ENCODE measurements around the gene VASH2. TPM values are rescaled to one million over a fixed set of nuclear protein-coding genes. Genes with fewer than 3 reads are reported as not detected.

The VASH2 gene
- total and polyA plus RNA-seq, 2 donors (not counting 1 experiment from before 2014, with no cell fraction given), result 0.06 TPM; not detected in 1

DNA sequence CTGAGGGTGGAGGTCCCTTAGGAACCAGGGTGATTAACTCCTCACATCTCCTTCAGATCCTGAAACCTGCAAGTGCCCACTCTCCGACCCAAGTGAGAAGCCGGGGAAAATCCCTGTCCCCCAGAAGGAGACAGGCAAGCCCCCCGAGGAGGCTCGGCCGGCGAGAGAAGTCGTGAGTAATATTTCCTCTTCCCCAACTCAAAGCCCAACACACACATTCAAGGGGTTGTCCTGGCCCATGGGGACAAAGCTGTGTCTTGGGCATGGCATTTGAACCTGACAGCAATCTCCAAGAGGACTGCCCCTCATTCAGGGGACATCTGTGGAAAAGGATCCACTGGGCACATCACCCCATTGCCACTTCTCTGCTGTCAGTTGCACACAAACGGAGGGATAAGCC, 23.6 kb downstream of the VASH2 start:
- H3K9me3 Mint-ChIP-seq (ENCODE audit: insufficient read depth), result no peaks in the 10 kb centered on the region
- TF ChIP-seq, protein P1, sequence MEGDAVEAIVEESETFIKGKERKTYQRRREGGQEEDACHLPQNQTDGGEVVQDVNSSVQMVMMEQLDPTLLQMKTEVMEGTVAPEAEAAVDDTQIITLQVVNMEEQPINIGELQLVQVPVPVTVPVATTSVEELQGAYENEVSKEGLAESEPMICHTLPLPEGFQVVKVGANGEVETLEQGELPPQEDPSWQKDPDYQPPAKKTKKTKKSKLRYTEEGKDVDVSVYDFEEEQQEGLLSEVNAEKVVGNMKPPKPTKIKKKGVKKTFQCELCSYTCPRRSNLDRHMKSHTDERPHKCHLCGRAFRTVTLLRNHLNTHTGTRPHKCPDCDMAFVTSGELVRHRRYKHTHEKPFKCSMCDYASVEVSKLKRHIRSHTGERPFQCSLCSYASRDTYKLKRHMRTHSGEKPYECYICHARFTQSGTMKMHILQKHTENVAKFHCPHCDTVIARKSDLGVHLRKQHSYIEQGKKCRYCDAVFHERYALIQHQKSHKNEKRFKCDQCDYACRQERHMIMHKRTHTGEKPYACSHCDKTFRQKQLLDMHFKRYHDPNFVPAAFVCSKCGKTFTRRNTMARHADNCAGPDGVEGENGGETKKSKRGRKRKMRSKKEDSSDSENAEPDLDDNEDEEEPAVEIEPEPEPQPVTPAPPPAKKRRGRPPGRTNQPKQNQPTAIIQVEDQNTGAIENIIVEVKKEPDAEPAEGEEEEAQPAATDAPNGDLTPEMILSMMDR (IDR thresholded peaks at IDR 0.05), result no peak
- no peak for TF ChIP-seq EZH2 (IDR thresholded peaks at IDR 0.05; ENCODE audit: borderline replicate concordance, insufficient read depth, low read depth, low read length, poor library complexity, severe bottlenecking)
- WGBS (ENCODE audit: insufficient coverage), result 91% methylated on average over 6 of the region's 8 CpGs
- Histone ChIP-seq H3K36me3 (replicated peaks in 1 of 2; ENCODE audit: control extremely low read depth in 1 of 2, control insufficient read depth in 1 of 2, extremely low read depth in 1 of 2, insufficient read depth in 2 of 2, low read length in 1 of 2) (no peaks in the 10 kb centered on the region), H3K4me3 (ENCODE audit: control extremely low read depth in 1 of 5, extremely low read depth in 1 of 5, insufficient read depth in 1 of 5, low read depth in 2 of 5, low read length in 4 of 5) (no peak overlapping the region), H3K4me1 (ENCODE audit: control insufficient read depth in 2 of 2, insufficient read depth in 2 of 2, low read length in 2 of 2) (no peaks in the 10 kb centered on the region), H2AFZ (ENCODE audit: insufficient read depth, low read depth, low read length, poor library complexity, severe bottlenecking) (no peak overlapping the region), H3K27me3 (replicated peaks in 1 of 4; ENCODE audit: control extremely low read depth in 1 of 4, control insufficient read depth in 3 of 4, insufficient read depth in 4 of 4, low read length in 3 of 4) (no peaks in the 10 kb centered on the region), H4K20me1 (ENCODE audit: control insufficient read depth, insufficient read depth, low read length, poor library complexity, severe bottlenecking) (no peaks in the 10 kb centered on the region), H3K27ac (ENCODE audit: low read length in 2 of 2) (no peak overlapping the region), H3K4me2 (replicated peaks; ENCODE audit: low read depth, low read length, poor library complexity, severe bottlenecking) (no peak overlapping the region), H3K79me2 (ENCODE audit: control insufficient read depth, insufficient read depth, low read length) (no peaks in the 10 kb centered on the region), H3K9me3 (ENCODE audit: control extremely low read depth in 1 of 3, control insufficient read depth in 2 of 3, insufficient read depth in 1 of 3, low read length in 2 of 3) (no peaks in the 10 kb centered on the region), H3K9ac (ENCODE audit: low read length) (no peak overlapping the region)
- intact Hi-C loops (cut with micrococcal nuclease), result no loop called here
- no peak overlapping the region for H3K27ac Mint-ChIP-seq
- no peak overlapping the region for H3K4me3 Mint-ChIP-seq
- DNase-seq (no peak), ATAC-seq (ENCODE audit: low read depth) (no peak)
- ChIA-PET CTCF (no interaction called here), POLR2A (no interaction called here)
- H3K4me1 Mint-ChIP-seq, result peaks cover 1% of the 10 kb centered on the region
- H3K27me3 Mint-ChIP-seq, result no peaks in the 10 kb centered on the region

GRCh38 chr1:212974711-212975110, 24.4 kb downstream of the VASH2 start:
- Histone ChIP-seq H3K9ac (ENCODE audit: low read length) (no peak overlapping the region), H4K20me1 (ENCODE audit: control insufficient read depth, insufficient read depth, low read length, poor library complexity, severe bottlenecking) (no peaks in the 10 kb centered on the region), H3K79me2 (ENCODE audit: control insufficient read depth, insufficient read depth, low read length) (no peaks in the 10 kb centered on the region), H3K4me2 (replicated peaks; ENCODE audit: low read depth, low read length, poor library complexity, severe bottlenecking) (no peak overlapping the region), H3K27ac (ENCODE audit: low read length in 2 of 2) (no peak overlapping the region), H3K9me3 (ENCODE audit: control extremely low read depth in 1 of 3, control insufficient read depth in 2 of 3, insufficient read depth in 1 of 3, low read length in 2 of 3) (no peaks in the 10 kb centered on the region), H2AFZ (ENCODE audit: insufficient read depth, low read depth, low read length, poor library complexity, severe bottlenecking) (no peak overlapping the region), H3K4me3 (ENCODE audit: control extremely low read depth in 1 of 5, extremely low read depth in 1 of 5, insufficient read depth in 1 of 5, low read depth in 2 of 5, low read length in 4 of 5) (no peak overlapping the region), H3K27me3 (replicated peaks in 1 of 4; ENCODE audit: control extremely low read depth in 1 of 4, control insufficient read depth in 3 of 4, insufficient read depth in 4 of 4, low read length in 3 of 4) (no peaks in the 10 kb centered on the region), H3K36me3 (replicated peaks in 1 of 2; ENCODE audit: control extremely low read depth in 1 of 2, control insufficient read depth in 1 of 2, extremely low read depth in 1 of 2, insufficient read depth in 2 of 2, low read length in 1 of 2) (no peaks in the 10 kb centered on the region), H3K4me1 (ENCODE audit: control insufficient read depth in 2 of 2, insufficient read depth in 2 of 2, low read length in 2 of 2) (peaks cover 0 to 1% of the 10 kb centered on the region in 2 donors)
- Mint-ChIP-seq H3K27ac (no peak overlapping the region), H3K4me1 (peaks cover 1% of the 10 kb centered on the region), H3K27me3 (no peaks in the 10 kb centered on the region), H3K9me3 (ENCODE audit: insufficient read depth) (no peaks in the 10 kb centered on the region), H3K4me3 (no peak overlapping the region)
- CTCF ChIA-PET, result no interaction called here
- DNase-seq, result no peak
- no peak for ATAC-seq (ENCODE audit: low read depth)
- WGBS (ENCODE audit: insufficient coverage), result 100% methylated on average over 1 of the region's 6 CpGs
- no peak for TF ChIP-seq EZH2 (IDR thresholded peaks at IDR 0.05; ENCODE audit: borderline replicate concordance, insufficient read depth, low read depth, low read length, poor library complexity, severe bottlenecking)
- TF ChIP-seq, protein P1 (IDR thresholded peaks at IDR 0.05), result no peak
- POLR2A ChIA-PET, result no interaction called here
- intact Hi-C loops (cut with micrococcal nuclease), result no loop called here

All from B cell (primary cell).